H1 (cell line): Measurements from ENCODE around the gene EPHB3. TPM values are rescaled to one million over a fixed set of nuclear protein-coding genes. Genes with fewer than 3 reads are reported as not detected.

Source experiments
- CTCF ChIA-PET: fragments of 300-600 bp; sonication (Branson Sonifier 250); formaldehyde crosslinking; loops from one replicate; lab custom pipeline; 2021; ENCODE audit not compliant: partially characterized antibody; lab: Charles Lee
- POLR2A ChIA-PET: fragments of 300-600 bp; sonication (Branson Sonifier 250); formaldehyde crosslinking; loops from one replicate; lab custom pipeline; 2021; ENCODE audit warnings: inconsistent platforms; ENCODE audit not compliant: partially characterized antibody; lab: Charles Lee
- DNase-seq, 2 experiments: peaks; one replicate each; pipeline versions ENCODE4 v3.0.0 to v3.0.0-alpha.2; 2010 to 2022; ENCODE audit warnings: low spot score in 2 of 2, low read depth in 1 of 2, mixed read lengths in 1 of 2
- FAIRE-seq: peaks from 2 replicates; lab custom pipeline; 2011; peaks lifted over from hg19 to GRCh38; lab: Jason Lieb, UNC
- H2AFZ ChIP-seq: 2 replicates; pipeline ENCODE4 v1.8.1; 2012; ENCODE audit warnings: low read length, inconsistent platforms
- H2AK5ac ChIP-seq: 2 replicates; pipeline ENCODE4 v1.6.1; 2013; ENCODE audit warnings: low read depth, low read length
- H2BK120ac ChIP-seq: replicated peaks from 2 replicates; pipeline ENCODE3; 2013; ENCODE audit warnings: low read depth, low read length, inconsistent platforms
- H2BK12ac ChIP-seq: 2 replicates; pipeline ENCODE4 v1.6.1; 2013; ENCODE audit warnings: low read depth, low read length
- H2BK15ac ChIP-seq: 2 replicates; pipeline ENCODE4 v1.6.1; 2013; ENCODE audit warnings: low read length
- H2BK20ac ChIP-seq: 2 replicates; pipeline ENCODE4 v1.6.1; 2013; ENCODE audit warnings: low read length
- H2BK5ac ChIP-seq: 2 replicates; pipeline ENCODE4 v1.6.1; 2013; ENCODE audit warnings: low read depth, low read length
- H3K14ac ChIP-seq: 2 replicates; pipeline ENCODE4 v1.6.1; 2013; ENCODE audit warnings: inconsistent platforms; ENCODE audit not compliant: insufficient read length
- H3K18ac ChIP-seq: 2 replicates; pipeline ENCODE4 v1.6.1; 2013; ENCODE audit warnings: low read length; ENCODE audit errors: extremely low read depth
- H3K23ac ChIP-seq: 2 replicates; pipeline ENCODE4 v1.6.1; 2013; ENCODE audit warnings: inconsistent platforms; ENCODE audit not compliant: insufficient read length
- H3K23me2 ChIP-seq: 2 replicates; pipeline ENCODE4 v1.6.1; 2013; ENCODE audit warnings: low read depth, low read length
- H3K27ac ChIP-seq: 2 replicates; pipeline ENCODE4 v1.6.1; 2011; ENCODE audit warnings: low read depth, low read length, inconsistent platforms
- H3K27me3 ChIP-seq, 4 experiments: replicated peaks in 1 of 4; 1 replicate in 1 of 4; 2 replicates in 3 of 4; pipeline versions ENCODE4 v1.6.1 to v1.8.1; 2011 to 2013; ENCODE audit warnings: low read length in 3 of 4, mild to moderate bottlenecking in 3 of 4, inconsistent platforms in 2 of 4, mixed read lengths in 2 of 4, moderate library complexity in 1 of 4; ENCODE audit not compliant: control insufficient read depth in 3 of 4, insufficient read depth in 3 of 4; ENCODE audit errors: extremely low read depth in 1 of 4
- H3K36me3 ChIP-seq, 4 experiments: 2 replicates each; pipeline versions ENCODE4 v1.6.1 to v1.8.1; 2011 to 2013; ENCODE audit warnings: mild to moderate bottlenecking in 4 of 4, low read length in 3 of 4, moderate library complexity in 2 of 4, control low read depth in 1 of 4, inconsistent platforms in 1 of 4; ENCODE audit not compliant: insufficient read depth in 4 of 4, control insufficient read depth in 2 of 4
- H3K4ac ChIP-seq: replicated peaks from 2 replicates; pipeline ENCODE3; 2013; ENCODE audit warnings: low read length, low read depth, mixed read lengths, inconsistent platforms; ENCODE audit not compliant: insufficient read length
- H3K4me1 ChIP-seq, 4 experiments: replicated peaks in 1 of 4; 1 replicate in 1 of 4; 2 replicates in 3 of 4; pipeline versions ENCODE4 v1.6.1 to v1.8.1; 2011 to 2013; ENCODE audit warnings: low read length in 3 of 4, inconsistent platforms in 2 of 4, mixed read lengths in 1 of 4; ENCODE audit not compliant: insufficient read depth in 4 of 4, control insufficient read depth in 3 of 4
- H3K4me2 ChIP-seq, 2 experiments: 2 replicates each; pipeline versions ENCODE4 v1.6.1 to v1.8.1; 2011 to 2013; ENCODE audit warnings: low read depth in 2 of 2, low read length in 2 of 2, control low read depth in 1 of 2, inconsistent platforms in 1 of 2, mild to moderate bottlenecking in 1 of 2; ENCODE audit not compliant: insufficient read depth in 1 of 2
- H3K4me3 ChIP-seq, 4 experiments: fragments of 200-600, 300-600 bp in 1 of 4; sonication (generic), shearing (Covaris generic), sonication (Bioruptor Twin) in 1 of 4; 2 replicates each; pipeline versions ENCODE4 v1.5.1 to v1.8.1; 2011 to 2016; ENCODE audit warnings: low read length in 4 of 4, low read depth in 3 of 4, control low read depth in 2 of 4, inconsistent platforms in 2 of 4, mild to moderate bottlenecking in 2 of 4, mixed read lengths in 1 of 4, moderate library complexity in 1 of 4; ENCODE audit not compliant: insufficient read depth in 2 of 4; ENCODE audit errors: extremely low read depth in 1 of 4
- H3K56ac ChIP-seq: replicated peaks from 2 replicates; pipeline ENCODE3; 2013; ENCODE audit warnings: low read depth, mild to moderate bottlenecking, mixed read lengths, low read length, inconsistent platforms; ENCODE audit not compliant: insufficient read length
- H3K79me1 ChIP-seq: 2 replicates; pipeline ENCODE4 v1.6.1; 2013; ENCODE audit warnings: low read depth, low read length, control low read depth
- H3K79me2 ChIP-seq, 2 experiments: 2 replicates each; pipeline versions ENCODE4 v1.6.1 to v1.8.1; 2012 to 2013; ENCODE audit warnings: low read length in 2 of 2, mild to moderate bottlenecking in 2 of 2, inconsistent platforms in 1 of 2; ENCODE audit not compliant: insufficient read depth in 2 of 2, control insufficient read depth in 1 of 2
- H3K9ac ChIP-seq, 4 experiments: replicated peaks in 1 of 4; 1 replicate in 1 of 4; 2 replicates in 3 of 4; pipeline versions ENCODE4 v1.6.1 to v1.8.1; 2011 to 2013; ENCODE audit warnings: low read depth in 3 of 4, low read length in 3 of 4, control low read depth in 2 of 4, mild to moderate bottlenecking in 2 of 4, moderate library complexity in 2 of 4, inconsistent platforms in 1 of 4; ENCODE audit errors: extremely low read depth in 1 of 4
- H3K9me3 ChIP-seq, 2 experiments: 2 replicates each; pipeline versions ENCODE4 v1.6.1 to v1.8.1; 2012 to 2013; ENCODE audit warnings: mild to moderate bottlenecking in 2 of 2, moderate library complexity in 2 of 2, control low read depth in 1 of 2, inconsistent platforms in 1 of 2, low read depth in 1 of 2, low read length in 1 of 2, mixed read lengths in 1 of 2; ENCODE audit not compliant: insufficient read depth in 2 of 2
- H4K20me1 ChIP-seq, 2 experiments: replicated peaks in 1 of 2; 2 replicates each; pipeline versions ENCODE3 to v1.8.1; 2011 to 2013; ENCODE audit warnings: inconsistent platforms in 2 of 2, low read length in 2 of 2, mild to moderate bottlenecking in 1 of 2; ENCODE audit not compliant: insufficient read depth in 2 of 2, control insufficient read depth in 1 of 2
- H4K5ac ChIP-seq: 2 replicates; pipeline ENCODE4 v1.6.1; 2013; ENCODE audit warnings: low read length, low read depth, mixed read lengths, inconsistent platforms; ENCODE audit not compliant: insufficient read length
- H4K8ac ChIP-seq: 2 replicates; pipeline ENCODE4 v1.8.0; 2013; ENCODE audit warnings: mild to moderate bottlenecking, moderate library complexity, low read length, inconsistent platforms; ENCODE audit not compliant: insufficient read depth; ENCODE audit errors: extremely low read depth
- H4K91ac ChIP-seq: replicated peaks from 2 replicates; pipeline ENCODE3; 2013; ENCODE audit warnings: low read length, mixed read lengths, inconsistent platforms; ENCODE audit not compliant: insufficient read length
- HDAC2 ChIP-seq, 2 experiments: fragments of 300-600 bp in 1 of 2; sonication (generic) in 1 of 2; IDR thresholded peaks; 2 replicates each; pipeline ENCODE4 v1.6.1; 2011 to 2012; ENCODE audit warnings: low read depth in 2 of 2, low read length in 2 of 2, mild to moderate bottlenecking in 2 of 2, moderate library complexity in 2 of 2, borderline replicate concordance in 1 of 2, inconsistent platforms in 1 of 2
- SIN3A ChIP-seq, 2 experiments: IDR thresholded peaks in 1 of 2; conservative IDR thresholded peaks in 1 of 2; 2 replicates each; pipeline ENCODE4 v1.6.1; 2011 to 2012; ENCODE audit warnings: low read length in 2 of 2, improper control_type of control experiment in 1 of 2, low read depth in 1 of 2, mild to moderate bottlenecking in 1 of 2
- SP4 ChIP-seq: IDR thresholded peaks from 2 replicates; pipeline ENCODE4 v1.6.1; 2012; ENCODE audit warnings: low read length, inconsistent platforms
- WGBS, 2 experiments: shearing (Covaris generic) in 1 of 2; methylation state at CpG; one replicate each; pipeline versions ENCODE4 v1.1.6 to v1.1.7; 2013 to 2015; ENCODE audit warnings: low lambda C conversion rate in 2 of 2, mixed read lengths in 2 of 2, inconsistent platforms in 1 of 2, low coverage in 1 of 2, missing lambda C conversion rate in 1 of 2; ENCODE audit not compliant: insufficient replicate concordance in 2 of 2, insufficient coverage in 1 of 2, insufficient read length in 1 of 2; ENCODE audit errors: extremely low coverage in 1 of 2, missing lambda C conversion rate in 1 of 2; 5-methylcytosine and 5-hydroxymethylcytosine counted together
- polyA plus RNA-seq, 7 experiments: library from polyadenylated mRNA; depleted of rRNA in 3 of 7; stranded (reverse) in 5 of 7; unstranded in 2 of 7; fragments of >200 nt in 5 of 7; fragments of 200-250 nt in 2 of 7; gene quantifications; 1 replicate in 5 of 7; 2 replicates in 1 of 7; 4 replicates in 1 of 7; pipeline versions ENCODE4 v1.2.1 to v1.2.3, GENCODE V29; 2011 to 2013; ENCODE audit warnings: missing spikeins in 2 of 7, mixed read lengths in 2 of 7
- total RNA-seq: library from RNA; stranded (reverse); fragmentation: NEBNext Ultra II Directional; extraction: Animal tissue kit (Norgen Biotek cat#: 25700); gene quantifications from 2 replicates; pipeline ENCODE4 v1.2.1, GENCODE V29; 2021

EPHB3 gene
- total and polyA plus RNA-seq, 2 of the 8 experiments (the other 6 are each of a cell fraction or from before 2014, with no cell fraction given): 0.41 to 0.91 TPM

DNA sequence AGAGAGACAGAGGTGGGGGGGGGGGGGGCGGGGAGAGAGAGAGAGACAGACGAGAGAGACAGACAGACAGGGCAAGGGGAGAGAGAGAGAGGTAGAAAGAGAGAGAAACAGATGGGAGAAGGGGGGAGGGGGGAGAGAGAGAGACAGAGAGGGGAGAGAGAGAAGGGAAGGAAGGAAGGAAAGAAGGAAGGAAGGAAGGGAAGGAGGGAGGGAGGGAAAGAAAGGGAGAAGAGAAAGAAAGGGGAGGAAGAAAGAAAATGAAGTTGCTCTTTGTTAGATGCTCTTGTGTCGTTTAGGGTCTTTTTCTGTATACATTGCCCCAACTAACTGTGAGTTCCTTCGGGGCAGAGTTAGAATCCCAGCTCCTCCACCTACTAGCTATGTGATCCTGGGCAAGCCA, 19.0 kb upstream of the EPHB3 start:
- Histone ChIP-seq H3K79me1 (no peaks in the 10 kb centered on the region; the same call in 1 of the 2 replicates), H2AFZ (no peak overlapping the region), H2BK12ac (no peak overlapping the region), H3K4me2 (no peak overlapping the region), H3K23me2 (peaks cover 3% of the 10 kb centered on the region; the same call in 1 of the 2 replicates), H2BK20ac (no peak overlapping the region), H3K4me3 (no peak overlapping the region), H3K4ac (no peak overlapping the region), H2BK15ac (no peak overlapping the region), H4K91ac (no peak overlapping the region), H3K4me1 (peaks cover 0 to 5% (median 2%) of the 10 kb centered on the region in 4 experiments; a peak in 4 of 7 replicates), H2AK5ac (no peak overlapping the region), H3K27me3 (peaks cover 0 to 3% (median 0%) of the 10 kb centered on the region in 4 experiments; a peak in 1 of 7 replicates), H3K9me3 (no peaks in the 10 kb centered on the region), H3K14ac (no peak overlapping the region), H2BK120ac (no peak overlapping the region), H3K56ac (no peak overlapping the region), H3K18ac (no peak overlapping the region), H3K9ac (no peak overlapping the region), H3K27ac (no peak overlapping the region), H3K23ac (no peak overlapping the region), H4K8ac (no peak overlapping the region), H3K79me2 (no peaks in the 10 kb centered on the region), H4K5ac (no peak overlapping the region), H4K20me1 (no peaks in the 10 kb centered on the region), H3K36me3 (no peaks in the 10 kb centered on the region), H2BK5ac (no peak overlapping the region)
- no peak for DNase-seq
- 79% methylated on average over 2 of the region's 4 CpGs; no CpG with 5 or more reads in 1 of the 2 experiments for WGBS, 2 experiments
- TF ChIP-seq SP4 (no peak), HDAC2 (IDR thresholded peaks at IDR 0.05; ENCODE audit: borderline replicate concordance in 1 of 2, low read depth in 2 of 2, low read length in 2 of 2) (no peak), SIN3A (conservative IDR thresholded peaks at IDR 0.05 in 1 of 2, IDR thresholded peaks at IDR 0.05 in 1 of 2; ENCODE audit: low read depth in 1 of 2, low read length in 2 of 2) (no peak)
- ChIA-PET CTCF (interaction anchor here (0.6 to 12.0 kb wide), 37 partner anchors 10 to 265 kb away, joined by 3 to 223 read pairs (median 5); partner anchors contain the start of genes CLCN2, POLR2H and THPO), POLR2A (interaction anchor here (1.2 to 1.4 kb wide), 2 partner anchors 18 to 182 kb away, joined by 3 read pairs; no protein-coding TSS in a partner anchor)
- FAIRE-seq: no peak
